MCF 10A (cell line): ENCODE measurements around the gene FBXO44. TPM values are rescaled to one million over a fixed set of nuclear protein-coding genes. Genes with fewer than 3 reads are reported as not detected.

Experiments used
- BruUV-seq: library from RNA; stranded (reverse); fragments of 400-500 nt; replicated peaks from 2 replicates; lab custom pipeline; 2021; lab: Mats Ljungman, UMichigan
- CTCF ChIA-PET: fragments of 300-600 bp; sonication (Branson Sonifier 250); formaldehyde crosslinking; extraction: SDS; loops from one replicate; lab custom pipeline; 2021; ENCODE audit warnings: antibody characterized with exemption, inconsistent platforms; lab: Yijun Ruan, JAX
- POLR2A ChIA-PET: fragments of 300-600, 350-650 bp; sonication (Branson Sonifier 250); formaldehyde crosslinking; extraction: SDS; loops from one replicate; lab custom pipeline; 2020; ENCODE audit warnings: antibody characterized with exemption, inconsistent platforms; lab: Yijun Ruan, JAX
- DNase-seq: peaks from one replicate; pipeline ENCODE4 v3.0.0-alpha.2; 2018; ENCODE audit not compliant: unreplicated experiment
- H3K27ac Mint-ChIP-seq: one replicate; pipeline ENCODE4 v1.8.0; 2022; ENCODE audit warnings: mild to moderate bottlenecking, low read depth, mixed read lengths; ENCODE audit not compliant: unreplicated experiment
- H3K27me3 Mint-ChIP-seq: one replicate; pipeline ENCODE4 v1.8.0; 2022; ENCODE audit warnings: mixed read lengths; ENCODE audit not compliant: insufficient read depth, unreplicated experiment
- H3K36me3 Mint-ChIP-seq: one replicate; pipeline ENCODE4 v1.8.0; 2022; ENCODE audit warnings: mild to moderate bottlenecking, moderate library complexity, mixed read lengths; ENCODE audit not compliant: insufficient read depth, unreplicated experiment
- H3K4me1 Mint-ChIP-seq: one replicate; pipeline ENCODE4 v1.8.0; 2022; ENCODE audit warnings: mixed read lengths; ENCODE audit not compliant: insufficient read depth, unreplicated experiment
- H3K4me3 Mint-ChIP-seq: one replicate; pipeline ENCODE4 v1.8.0; 2022; ENCODE audit warnings: mild to moderate bottlenecking, moderate library complexity, mixed read lengths; ENCODE audit not compliant: unreplicated experiment
- H3K9me3 Mint-ChIP-seq: one replicate; pipeline ENCODE4 v1.8.0; 2022; ENCODE audit warnings: mixed read lengths; ENCODE audit not compliant: unreplicated experiment
- intact Hi-C: fragments of 100-400 bp; cut with micrococcal nuclease; formaldehyde crosslinking; loops from 2 replicates; pipeline ENCODE4 v1.14.1; 2022
- total RNA-seq: library from RNA; stranded (reverse); gene quantifications from 2 replicates; pipeline ENCODE4 v1.2.3, GENCODE V29; 2022
- TF ChIP-seq, protein P1 (sequence below): fragments of 200-600 bp; IDR thresholded peaks from one replicate; pipeline ENCODE4 v1.8.0; 2022; ENCODE audit warnings: antibody characterized with exemption, mild to moderate bottlenecking; ENCODE audit not compliant: unreplicated experiment

FBXO44 gene
- total RNA-seq, 1 experiment from 2014 or later = 16.3 TPM

- Mint-ChIP-seq H3K27me3 (no peaks in the 10 kb centered on the region), H3K9me3 (no peaks in the 10 kb centered on the region), H3K4me1 (no peaks in the 10 kb centered on the region), H3K4me3 (peak overlapping the region; percentile 76), H3K36me3 (peaks cover 13% of the 10 kb centered on the region), H3K27ac (no peak overlapping the region)
- no peak for DNase-seq
- POLR2A ChIA-PET = interaction anchor here (0.6 to 2.6 kb wide), 10 partner anchors 12 to 1196 kb away, joined by 3 to 19 read pairs (median 10); partner anchors contain the start of genes AGTRAP, FBXO6, MAD2L2 and MTOR
- CTCF ChIA-PET = interaction anchor here (0.6 to 4.4 kb wide), 6 partner anchors 9 to 332 kb away, joined by 3 to 28 read pairs (median 4); partner anchors contain the start of gene FBXO6
- TF ChIP-seq, protein P1, sequence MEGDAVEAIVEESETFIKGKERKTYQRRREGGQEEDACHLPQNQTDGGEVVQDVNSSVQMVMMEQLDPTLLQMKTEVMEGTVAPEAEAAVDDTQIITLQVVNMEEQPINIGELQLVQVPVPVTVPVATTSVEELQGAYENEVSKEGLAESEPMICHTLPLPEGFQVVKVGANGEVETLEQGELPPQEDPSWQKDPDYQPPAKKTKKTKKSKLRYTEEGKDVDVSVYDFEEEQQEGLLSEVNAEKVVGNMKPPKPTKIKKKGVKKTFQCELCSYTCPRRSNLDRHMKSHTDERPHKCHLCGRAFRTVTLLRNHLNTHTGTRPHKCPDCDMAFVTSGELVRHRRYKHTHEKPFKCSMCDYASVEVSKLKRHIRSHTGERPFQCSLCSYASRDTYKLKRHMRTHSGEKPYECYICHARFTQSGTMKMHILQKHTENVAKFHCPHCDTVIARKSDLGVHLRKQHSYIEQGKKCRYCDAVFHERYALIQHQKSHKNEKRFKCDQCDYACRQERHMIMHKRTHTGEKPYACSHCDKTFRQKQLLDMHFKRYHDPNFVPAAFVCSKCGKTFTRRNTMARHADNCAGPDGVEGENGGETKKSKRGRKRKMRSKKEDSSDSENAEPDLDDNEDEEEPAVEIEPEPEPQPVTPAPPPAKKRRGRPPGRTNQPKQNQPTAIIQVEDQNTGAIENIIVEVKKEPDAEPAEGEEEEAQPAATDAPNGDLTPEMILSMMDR = no peak
- intact Hi-C loops = no loop called here
- BruUV-seq = no TSS peak
Observed at GRCh38 chr1:11652203-11652780, 2.4 kb upstream of the FBXO44 start.

DNA sequence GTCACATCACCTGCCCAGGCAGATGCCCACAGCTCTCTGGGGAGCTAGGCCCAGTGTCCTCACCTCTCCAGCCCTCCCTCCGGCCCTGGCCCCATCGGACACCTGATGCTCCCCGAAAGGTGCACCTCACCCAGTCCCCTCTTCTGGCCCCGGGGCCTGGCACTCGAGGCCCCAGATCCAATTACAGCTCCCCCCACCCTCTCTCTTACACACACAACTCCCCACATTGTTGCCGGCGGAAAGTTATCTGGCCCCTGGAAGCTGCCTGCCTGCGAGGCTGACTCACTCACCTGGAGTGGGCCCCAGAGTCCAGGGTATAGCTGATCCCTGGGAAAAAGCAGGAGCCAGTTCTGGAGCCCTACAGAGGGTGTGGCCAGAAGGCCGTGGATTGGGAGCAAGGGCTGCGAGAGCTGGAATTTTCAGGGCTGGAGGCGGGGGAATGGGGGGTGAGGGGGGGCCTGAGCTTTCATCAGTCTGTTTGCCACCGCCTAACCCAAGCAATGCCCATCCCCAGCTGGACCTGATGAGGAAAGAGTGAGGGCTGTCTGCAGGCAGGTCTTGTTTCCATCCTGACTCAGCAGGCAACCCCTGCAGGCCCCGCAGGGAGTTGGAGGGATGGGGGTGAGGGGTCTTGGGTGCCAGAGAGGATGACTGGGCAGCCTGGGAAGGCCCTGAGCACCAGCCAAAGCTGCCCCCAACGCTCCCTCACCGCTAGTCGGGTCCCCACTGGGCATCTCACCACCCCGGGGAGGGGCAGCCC is 1.4 kb upstream of the FBXO44 start:
- intact Hi-C loops = no loop called here
- H3K27ac Mint-ChIP-seq = no peak overlapping the region
- BruUV-seq = no TSS peak
- no peaks in the 10 kb centered on the region for H3K9me3 Mint-ChIP-seq
- POLR2A ChIA-PET = interaction anchor here (0.5 to 2.6 kb wide), 18 partner anchors 11 to 1197 kb away, joined by 3 to 19 read pairs (median 4); partner anchors contain the start of genes AGTRAP, CLCN6, FBXO6 and MAD2L2
- H3K27me3 Mint-ChIP-seq = no peaks in the 10 kb centered on the region
- DNase-seq = peak; percentile 81
- peak overlapping the region; percentile 76 for H3K4me3 Mint-ChIP-seq
- H3K4me1 Mint-ChIP-seq = no peaks in the 10 kb centered on the region
- CTCF ChIA-PET = interaction anchor here (0.5 to 4.4 kb wide), 12 partner anchors 10 to 428 kb away, joined by 3 to 28 read pairs (median 4); partner anchors contain the start of gene FBXO6
- peaks cover 19% of the 10 kb centered on the region for H3K36me3 Mint-ChIP-seq
- TF ChIP-seq, protein P1 = no peak

DNA sequence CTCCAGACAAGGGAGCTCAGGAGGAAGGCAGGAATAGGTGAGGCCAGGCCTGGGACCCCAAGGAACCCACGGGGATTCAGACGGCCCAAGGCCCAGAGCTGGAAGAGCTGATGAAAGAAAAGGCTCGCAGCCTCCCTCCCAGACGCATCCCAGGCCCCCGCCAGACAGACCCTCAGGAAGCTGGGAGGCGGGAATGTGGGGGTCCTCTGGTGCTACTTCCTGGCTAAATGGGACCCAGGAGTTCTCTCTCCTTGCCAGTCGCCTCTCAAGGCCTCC is 878 bp upstream of the FBXO44 start:
- Mint-ChIP-seq H3K4me1 (no peaks in the 10 kb centered on the region), H3K4me3 (peak overlapping the region; percentile 76), H3K27me3 (no peaks in the 10 kb centered on the region), H3K27ac (no peak overlapping the region), H3K36me3 (peaks cover 21% of the 10 kb centered on the region), H3K9me3 (no peaks in the 10 kb centered on the region)
- ChIA-PET CTCF (interaction anchor here (0.9 to 4.4 kb wide), 7 partner anchors 10 to 412 kb away, joined by 3 to 28 read pairs (median 5); partner anchors contain the start of gene FBXO6), POLR2A (interaction anchor here (0.7 to 2.6 kb wide), 12 partner anchors 11 to 392 kb away, joined by 3 to 19 read pairs (median 6); partner anchors contain the start of genes AGTRAP, CLCN6, FBXO6 and MAD2L2)
- BruUV-seq = no TSS peak
- DNase-seq = peak; percentile 11
- intact Hi-C loops = no loop called here
- TF ChIP-seq, protein P1 = no peak
